ENCODE data around the gene SMYD3. TPM values are rescaled to one million over a fixed set of nuclear protein-coding genes. Genes with fewer than 3 reads are reported as not detected.

SMYD3 gene
- total and polyA plus RNA-seq, 10 of the 15 experiments (the other 5 are each of a cell fraction or from before 2014, with no cell fraction given) = 18.3 to 54.0 (median 24.8) TPM

DNA sequence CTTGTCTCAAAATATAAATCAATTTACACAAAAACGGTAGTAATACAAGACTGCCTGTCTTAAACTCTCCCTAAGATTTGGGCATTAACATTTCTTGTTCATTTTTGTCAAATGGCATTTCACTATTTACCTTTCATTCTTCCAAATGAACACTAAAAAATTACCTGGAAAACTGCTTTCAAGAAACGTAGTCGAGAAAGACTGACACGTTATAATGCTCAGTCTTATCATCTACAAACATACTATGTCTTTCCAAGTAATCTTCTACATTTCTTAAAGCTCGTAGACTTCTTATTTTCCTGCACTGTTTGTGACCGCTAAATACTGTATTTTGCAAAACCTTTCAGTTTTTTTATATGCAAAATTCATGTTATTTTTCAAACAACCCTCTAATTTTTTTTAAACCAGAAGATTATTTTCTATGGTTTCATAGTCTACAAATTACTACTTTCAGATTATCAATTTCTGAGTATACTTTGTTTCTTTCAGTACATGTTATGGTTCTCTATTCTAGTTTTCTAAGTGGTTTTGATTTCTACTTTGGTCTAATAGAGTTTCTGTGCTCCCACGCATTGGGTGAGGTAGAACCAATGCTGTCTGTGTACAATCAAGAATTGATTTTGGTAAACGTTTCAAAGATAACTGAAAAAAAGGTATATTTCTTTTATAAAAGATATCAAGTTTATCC is 336.4 kb downstream of the SMYD3 start:
- ChIA-PET POLR2A (no interaction called here), CTCF (no interaction called here), RAD21 (ENCODE audit: unreplicated experiment) (no interaction called here), SMC1A (ENCODE audit: uncharacterized antibody, unreplicated experiment) (interaction anchor here (0.5 kb wide), 1 partner anchor 13 kb away, joined by 3 read pairs; no protein-coding TSS in a partner anchor)
- no peak overlapping the region for H3K4me3 ChIP-seq
- H4K20me1 ChIP-seq (ENCODE audit: control insufficient read depth, insufficient read depth) = no peaks in the 10 kb centered on the region
- no peaks in the 10 kb centered on the region; the same call in 2 of the 3 replicates for H3K9me3 ChIP-seq (replicated peaks; ENCODE audit: control insufficient read depth, insufficient read depth, low read length)
- H3K4me2 ChIP-seq (ENCODE audit: control insufficient read depth, insufficient read depth) = no peak overlapping the region
- H2AFZ ChIP-seq (ENCODE audit: control insufficient read depth, low read depth, low read length) = no peak overlapping the region
- no peaks in the 10 kb centered on the region for H3K27me3 ChIP-seq (replicated peaks in 1 of 2; ENCODE audit: control insufficient read depth in 2 of 2, insufficient read depth in 2 of 2, low read length in 1 of 2)
- in situ Hi-C loops (cut with MboI) = no loop called here
- ATAC-seq (peak; percentile 86), FAIRE-seq (no peak), DNase-seq (ENCODE audit: low read depth, low spot score) (no peak)
- H3K27ac ChIP-seq (ENCODE audit: control insufficient read depth, insufficient read depth) = no peak overlapping the region
- H3K36me3 ChIP-seq (ENCODE audit: control insufficient read depth in 2 of 2, insufficient read depth in 2 of 2, low read length in 1 of 2) = no peaks in the 10 kb centered on the region
- intact Hi-C loops (cut with micrococcal nuclease; ENCODE audit: unreplicated experiment) = no loop called here
- H3K79me2 ChIP-seq (ENCODE audit: control insufficient read depth, insufficient read depth, low read length) = no peaks in the 10 kb centered on the region
- WGBS (ENCODE audit: insufficient coverage, insufficient replicate concordance, low lambda C conversion rate, missing lambda C conversion rate) = 86% methylated on average over 8 of the region's 8 CpGs
- no TSS peak for BruUV-seq (replicated peaks)
- peaks cover 3% of the 10 kb centered on the region; the same call in 1 of the 2 replicates for H3K4me1 ChIP-seq (ENCODE audit: control insufficient read depth, insufficient read depth, low read length)
- no peak overlapping the region for H3K9ac ChIP-seq (ENCODE audit: control insufficient read depth, insufficient read depth, low read length)
- TF ChIP-seq ZNF24 (IDR thresholded peaks at IDR 0.05) = 0 out of 2 replicates have a peak, but pooled peaks have one; percentile 51
- TF ChIP-seq RAD51 (IDR thresholded peaks at IDR 0.05) = no peak
- TF ChIP-seq, protein P1, sequence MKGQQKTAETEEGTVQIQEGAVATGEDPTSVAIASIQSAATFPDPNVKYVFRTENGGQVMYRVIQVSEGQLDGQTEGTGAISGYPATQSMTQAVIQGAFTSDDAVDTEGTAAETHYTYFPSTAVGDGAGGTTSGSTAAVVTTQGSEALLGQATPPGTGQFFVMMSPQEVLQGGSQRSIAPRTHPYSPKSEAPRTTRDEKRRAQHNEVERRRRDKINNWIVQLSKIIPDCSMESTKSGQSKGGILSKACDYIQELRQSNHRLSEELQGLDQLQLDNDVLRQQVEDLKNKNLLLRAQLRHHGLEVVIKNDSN (IDR thresholded peaks at IDR 0.05; ENCODE audit: borderline replicate concordance, extremely low read length, insufficient read depth, low read depth, low read length) = no peak
- no peak for TF ChIP-seq ESRRA (IDR thresholded peaks at IDR 0.05; ENCODE audit: low read length)
- TF ChIP-seq, protein P2, sequence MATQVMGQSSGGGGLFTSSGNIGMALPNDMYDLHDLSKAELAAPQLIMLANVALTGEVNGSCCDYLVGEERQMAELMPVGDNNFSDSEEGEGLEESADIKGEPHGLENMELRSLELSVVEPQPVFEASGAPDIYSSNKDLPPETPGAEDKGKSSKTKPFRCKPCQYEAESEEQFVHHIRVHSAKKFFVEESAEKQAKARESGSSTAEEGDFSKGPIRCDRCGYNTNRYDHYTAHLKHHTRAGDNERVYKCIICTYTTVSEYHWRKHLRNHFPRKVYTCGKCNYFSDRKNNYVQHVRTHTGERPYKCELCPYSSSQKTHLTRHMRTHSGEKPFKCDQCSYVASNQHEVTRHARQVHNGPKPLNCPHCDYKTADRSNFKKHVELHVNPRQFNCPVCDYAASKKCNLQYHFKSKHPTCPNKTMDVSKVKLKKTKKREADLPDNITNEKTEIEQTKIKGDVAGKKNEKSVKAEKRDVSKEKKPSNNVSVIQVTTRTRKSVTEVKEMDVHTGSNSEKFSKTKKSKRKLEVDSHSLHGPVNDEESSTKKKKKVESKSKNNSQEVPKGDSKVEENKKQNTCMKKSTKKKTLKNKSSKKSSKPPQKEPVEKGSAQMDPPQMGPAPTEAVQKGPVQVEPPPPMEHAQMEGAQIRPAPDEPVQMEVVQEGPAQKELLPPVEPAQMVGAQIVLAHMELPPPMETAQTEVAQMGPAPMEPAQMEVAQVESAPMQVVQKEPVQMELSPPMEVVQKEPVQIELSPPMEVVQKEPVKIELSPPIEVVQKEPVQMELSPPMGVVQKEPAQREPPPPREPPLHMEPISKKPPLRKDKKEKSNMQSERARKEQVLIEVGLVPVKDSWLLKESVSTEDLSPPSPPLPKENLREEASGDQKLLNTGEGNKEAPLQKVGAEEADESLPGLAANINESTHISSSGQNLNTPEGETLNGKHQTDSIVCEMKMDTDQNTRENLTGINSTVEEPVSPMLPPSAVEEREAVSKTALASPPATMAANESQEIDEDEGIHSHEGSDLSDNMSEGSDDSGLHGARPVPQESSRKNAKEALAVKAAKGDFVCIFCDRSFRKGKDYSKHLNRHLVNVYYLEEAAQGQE (IDR thresholded peaks at IDR 0.05; ENCODE audit: low read depth, low read length) = no peak
- TF ChIP-seq, protein P3, sequence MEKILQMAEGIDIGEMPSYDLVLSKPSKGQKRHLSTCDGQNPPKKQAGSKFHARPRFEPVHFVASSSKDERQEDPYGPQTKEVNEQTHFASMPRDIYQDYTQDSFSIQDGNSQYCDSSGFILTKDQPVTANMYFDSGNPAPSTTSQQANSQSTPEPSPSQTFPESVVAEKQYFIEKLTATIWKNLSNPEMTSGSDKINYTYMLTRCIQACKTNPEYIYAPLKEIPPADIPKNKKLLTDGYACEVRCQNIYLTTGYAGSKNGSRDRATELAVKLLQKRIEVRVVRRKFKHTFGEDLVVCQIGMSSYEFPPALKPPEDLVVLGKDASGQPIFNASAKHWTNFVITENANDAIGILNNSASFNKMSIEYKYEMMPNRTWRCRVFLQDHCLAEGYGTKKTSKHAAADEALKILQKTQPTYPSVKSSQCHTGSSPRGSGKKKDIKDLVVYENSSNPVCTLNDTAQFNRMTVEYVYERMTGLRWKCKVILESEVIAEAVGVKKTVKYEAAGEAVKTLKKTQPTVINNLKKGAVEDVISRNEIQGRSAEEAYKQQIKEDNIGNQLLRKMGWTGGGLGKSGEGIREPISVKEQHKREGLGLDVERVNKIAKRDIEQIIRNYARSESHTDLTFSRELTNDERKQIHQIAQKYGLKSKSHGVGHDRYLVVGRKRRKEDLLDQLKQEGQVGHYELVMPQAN (conservative IDR thresholded peaks at IDR 0.05) = no peak
- no peak for TF ChIP-seq ETV6 (conservative IDR thresholded peaks at IDR 0.05 in 1 of 2, IDR thresholded peaks at IDR 0.05 in 1 of 2; ENCODE audit: borderline replicate concordance in 1 of 2, low read depth in 1 of 2)
- TF ChIP-seq, protein P4, sequence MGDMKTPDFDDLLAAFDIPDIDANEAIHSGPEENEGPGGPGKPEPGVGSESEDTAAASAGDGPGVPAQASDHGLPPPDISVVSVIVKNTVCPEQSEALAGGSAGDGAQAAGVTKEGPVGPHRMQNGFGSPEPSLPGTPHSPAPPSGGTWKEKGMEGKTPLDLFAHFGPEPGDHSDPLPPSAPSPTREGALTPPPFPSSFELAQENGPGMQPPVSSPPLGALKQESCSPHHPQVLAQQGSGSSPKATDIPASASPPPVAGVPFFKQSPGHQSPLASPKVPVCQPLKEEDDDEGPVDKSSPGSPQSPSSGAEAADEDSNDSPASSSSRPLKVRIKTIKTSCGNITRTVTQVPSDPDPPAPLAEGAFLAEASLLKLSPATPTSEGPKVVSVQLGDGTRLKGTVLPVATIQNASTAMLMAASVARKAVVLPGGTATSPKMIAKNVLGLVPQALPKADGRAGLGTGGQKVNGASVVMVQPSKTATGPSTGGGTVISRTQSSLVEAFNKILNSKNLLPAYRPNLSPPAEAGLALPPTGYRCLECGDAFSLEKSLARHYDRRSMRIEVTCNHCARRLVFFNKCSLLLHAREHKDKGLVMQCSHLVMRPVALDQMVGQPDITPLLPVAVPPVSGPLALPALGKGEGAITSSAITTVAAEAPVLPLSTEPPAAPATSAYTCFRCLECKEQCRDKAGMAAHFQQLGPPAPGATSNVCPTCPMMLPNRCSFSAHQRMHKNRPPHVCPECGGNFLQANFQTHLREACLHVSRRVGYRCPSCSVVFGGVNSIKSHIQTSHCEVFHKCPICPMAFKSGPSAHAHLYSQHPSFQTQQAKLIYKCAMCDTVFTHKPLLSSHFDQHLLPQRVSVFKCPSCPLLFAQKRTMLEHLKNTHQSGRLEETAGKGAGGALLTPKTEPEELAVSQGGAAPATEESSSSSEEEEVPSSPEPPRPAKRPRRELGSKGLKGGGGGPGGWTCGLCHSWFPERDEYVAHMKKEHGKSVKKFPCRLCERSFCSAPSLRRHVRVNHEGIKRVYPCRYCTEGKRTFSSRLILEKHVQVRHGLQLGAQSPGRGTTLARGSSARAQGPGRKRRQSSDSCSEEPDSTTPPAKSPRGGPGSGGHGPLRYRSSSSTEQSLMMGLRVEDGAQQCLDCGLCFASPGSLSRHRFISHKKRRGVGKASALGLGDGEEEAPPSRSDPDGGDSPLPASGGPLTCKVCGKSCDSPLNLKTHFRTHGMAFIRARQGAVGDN (IDR thresholded peaks at IDR 0.05) = no peak
- TF ChIP-seq RUNX3 (IDR thresholded peaks at IDR 0.05; ENCODE audit: low read length) = peak; percentile 70
- TF ChIP-seq CREB1 (IDR thresholded peaks at IDR 0.05; ENCODE audit: low read depth) = no peak
- no peak for TF ChIP-seq FOS (IDR thresholded peaks at IDR 0.05; ENCODE audit: borderline replicate concordance, extremely low read depth, insufficient read length)
